Panc1 (cell line): ENCODE results near the gene INTS1. TPM values are rescaled to one million over a fixed set of nuclear protein-coding genes. Genes with fewer than 3 reads are reported as not detected.
A peak's percentile ranks its signal among the peaks of the same experiment; 100 is the strongest.

Source experiments
- ATAC-seq: fragments of 200-7000 bp; cut with Tn5 transposase; 2 replicates; pipeline ENCODE4 v1.9.1; 2020; ENCODE audit warnings: mild to moderate bottlenecking, moderate library complexity
- BruUV-seq: library from RNA; stranded (reverse); fragments of 400-500 nt; replicated peaks from 2 replicates; lab custom pipeline; 2021; lab: Mats Ljungman, UMichigan
- CTCF ChIA-PET: fragments of 300-600 bp; sonication (Branson Sonifier 250); formaldehyde crosslinking; loops from one replicate; lab custom pipeline; 2022; ENCODE audit warnings: antibody characterized with exemption; lab: Charles Lee
- POLR2A ChIA-PET: fragments of 300-600 bp; sonication (Branson Sonifier 250); formaldehyde crosslinking; loops from one replicate; lab custom pipeline; 2022; ENCODE audit warnings: antibody characterized with exemption; lab: Charles Lee
- DNase-seq: peaks from one replicate; pipeline ENCODE4 v3.0.0-alpha.2; 2010; ENCODE audit warnings: low read depth, low spot score
- H3K27ac ChIP-seq: 2 replicates; pipeline ENCODE4 v1.5.1; 2011; ENCODE audit warnings: mild to moderate bottlenecking, low read length, inconsistent platforms
- H3K27me3 ChIP-seq: fragments of 200-500 bp; sonication (Bioruptor generic); 2 replicates; pipeline ENCODE4 v1.6.0; 2014; ENCODE audit warnings: low read length, inconsistent platforms; ENCODE audit not compliant: control insufficient read depth, insufficient read depth
- H3K36me3 ChIP-seq: fragments of 200-500 bp; sonication (Bioruptor generic); 2 replicates; pipeline ENCODE4 v1.5.1; 2014; ENCODE audit warnings: inconsistent platforms, mild to moderate bottlenecking, low read length, moderate library complexity; ENCODE audit not compliant: control insufficient read depth, insufficient read depth
- H3K4me1 ChIP-seq: 2 replicates; pipeline ENCODE4 v1.5.1; 2011; ENCODE audit warnings: inconsistent platforms, mild to moderate bottlenecking, low read length, moderate library complexity; ENCODE audit not compliant: control insufficient read depth, insufficient read depth
- H3K4me3 ChIP-seq, 2 experiments: 2 replicates each; pipeline ENCODE4 v1.5.1; 2011 to 2012; ENCODE audit warnings: low read depth in 2 of 2, low read length in 2 of 2, mild to moderate bottlenecking in 2 of 2, inconsistent platforms in 1 of 2, moderate library complexity in 1 of 2
- H3K9me3 ChIP-seq: fragments of 200-500 bp; sonication (Bioruptor generic); 2 replicates; pipeline ENCODE4 v1.5.1; 2014; ENCODE audit warnings: low read depth, mild to moderate bottlenecking, inconsistent platforms, low read length, moderate library complexity; ENCODE audit not compliant: control insufficient read depth, insufficient read depth
- CTCF ChIP-seq: fragments of 450-650 bp; IDR thresholded peaks from 2 replicates; pipeline ENCODE4 v1.5.1; 2017; ENCODE audit warnings: mild to moderate bottlenecking
- POLR2AphosphoS5 ChIP-seq: IDR thresholded peaks from 2 replicates; pipeline ENCODE4 v1.6.1; 2012; ENCODE audit warnings: mild to moderate bottlenecking, low read depth, low read length, moderate library complexity
- SIN3A ChIP-seq: IDR thresholded peaks from 2 replicates; pipeline ENCODE4 v1.6.1; 2012; ENCODE audit warnings: low read depth, mild to moderate bottlenecking, low read length, moderate library complexity, borderline replicate concordance; ENCODE audit not compliant: insufficient read depth
- TCF7L2 ChIP-seq: IDR thresholded peaks from 2 replicates; pipeline ENCODE4 v1.6.1; 2011; ENCODE audit warnings: mild to moderate bottlenecking, low read depth, low read length, inconsistent platforms
- in situ Hi-C: cut with HindIII; loops from 2 replicates; pipeline ENCODE4 v1.10.0; 2016; ENCODE audit warnings: low sequenced_read_pairs, low pct_unique_long_range_greater_than_20kb
- intact Hi-C: fragments of 100-400 bp; cut with micrococcal nuclease; formaldehyde crosslinking; loops from one replicate; pipeline ENCODE4 v1.10.0; 2022; ENCODE audit not compliant: unreplicated experiment
- total RNA-seq: library from RNA; stranded (reverse); gene quantifications from one replicate; pipeline ENCODE4 v1.2.1, GENCODE V29; 2021; ENCODE audit not compliant: unreplicated experiment
- TF ChIP-seq, protein P1 (sequence below), 2 experiments: IDR thresholded peaks; 2 replicates each; pipeline ENCODE4 v1.6.1; 2011 to 2012; ENCODE audit warnings: low read depth in 2 of 2, control low read depth in 1 of 2, low read length in 1 of 2, mild to moderate bottlenecking in 1 of 2, moderate library complexity in 1 of 2; ENCODE audit not compliant: insufficient read depth in 1 of 2

The INTS1 gene
- total RNA-seq, 1 experiment from 2014 or later: 173 TPM

- Histone ChIP-seq H3K27me3 (no peaks in the 10 kb centered on the region), H3K4me3 (no peak overlapping the region), H3K36me3 (no peaks in the 10 kb centered on the region), H3K9me3 (no peaks in the 10 kb centered on the region), H3K4me1 (peaks cover 12% of the 10 kb centered on the region), H3K27ac (no peak overlapping the region)
- BruUV-seq: no TSS peak
- CTCF ChIA-PET: no interaction called here
- TF ChIP-seq, protein P1, sequence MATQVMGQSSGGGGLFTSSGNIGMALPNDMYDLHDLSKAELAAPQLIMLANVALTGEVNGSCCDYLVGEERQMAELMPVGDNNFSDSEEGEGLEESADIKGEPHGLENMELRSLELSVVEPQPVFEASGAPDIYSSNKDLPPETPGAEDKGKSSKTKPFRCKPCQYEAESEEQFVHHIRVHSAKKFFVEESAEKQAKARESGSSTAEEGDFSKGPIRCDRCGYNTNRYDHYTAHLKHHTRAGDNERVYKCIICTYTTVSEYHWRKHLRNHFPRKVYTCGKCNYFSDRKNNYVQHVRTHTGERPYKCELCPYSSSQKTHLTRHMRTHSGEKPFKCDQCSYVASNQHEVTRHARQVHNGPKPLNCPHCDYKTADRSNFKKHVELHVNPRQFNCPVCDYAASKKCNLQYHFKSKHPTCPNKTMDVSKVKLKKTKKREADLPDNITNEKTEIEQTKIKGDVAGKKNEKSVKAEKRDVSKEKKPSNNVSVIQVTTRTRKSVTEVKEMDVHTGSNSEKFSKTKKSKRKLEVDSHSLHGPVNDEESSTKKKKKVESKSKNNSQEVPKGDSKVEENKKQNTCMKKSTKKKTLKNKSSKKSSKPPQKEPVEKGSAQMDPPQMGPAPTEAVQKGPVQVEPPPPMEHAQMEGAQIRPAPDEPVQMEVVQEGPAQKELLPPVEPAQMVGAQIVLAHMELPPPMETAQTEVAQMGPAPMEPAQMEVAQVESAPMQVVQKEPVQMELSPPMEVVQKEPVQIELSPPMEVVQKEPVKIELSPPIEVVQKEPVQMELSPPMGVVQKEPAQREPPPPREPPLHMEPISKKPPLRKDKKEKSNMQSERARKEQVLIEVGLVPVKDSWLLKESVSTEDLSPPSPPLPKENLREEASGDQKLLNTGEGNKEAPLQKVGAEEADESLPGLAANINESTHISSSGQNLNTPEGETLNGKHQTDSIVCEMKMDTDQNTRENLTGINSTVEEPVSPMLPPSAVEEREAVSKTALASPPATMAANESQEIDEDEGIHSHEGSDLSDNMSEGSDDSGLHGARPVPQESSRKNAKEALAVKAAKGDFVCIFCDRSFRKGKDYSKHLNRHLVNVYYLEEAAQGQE (IDR thresholded peaks at IDR 0.05; ENCODE audit: insufficient read depth in 1 of 2, low read depth in 2 of 2, low read length in 1 of 2): no peak
- peak; percentile 35; the same call in 1 of the 2 replicates for TF ChIP-seq POLR2AphosphoS5
- intact Hi-C loops: no loop called here
- ATAC-seq (no peak), DNase-seq (no peak)
- POLR2A ChIA-PET: no interaction called here
- in situ Hi-C loops: no loop called here
Observed at GRCh38 chr7:1427064-1427657, 77.0 kb downstream of the INTS1 start.

DNA sequence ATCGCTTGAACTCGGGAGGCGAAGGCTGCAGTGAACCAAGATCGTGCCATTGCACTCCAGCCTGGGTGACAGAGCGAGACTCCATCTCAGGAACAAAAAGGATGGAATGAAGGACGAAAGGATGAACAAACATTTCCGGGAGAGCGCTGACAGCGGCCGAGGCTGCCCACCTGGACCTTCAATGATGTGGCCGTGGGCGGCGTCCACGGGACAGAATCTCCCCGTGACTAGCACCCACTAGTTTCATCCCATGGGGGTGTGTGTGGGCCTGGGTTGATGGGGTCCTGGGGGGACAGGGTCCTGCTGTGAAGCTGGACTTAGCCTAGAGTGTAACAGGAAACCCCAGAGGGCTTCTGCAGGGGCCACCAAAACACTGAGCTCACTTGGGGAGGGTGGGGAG is 77.7 kb downstream of the INTS1 start:
- in situ Hi-C loops: no loop called here
- intact Hi-C loops: no loop called here
- ATAC-seq (no peak), DNase-seq (no peak)
- no TSS peak for BruUV-seq
- H3K27ac ChIP-seq: no peak overlapping the region
- CTCF ChIA-PET: interaction anchor here (0.7 kb wide), 1 partner anchor 137 kb away, joined by 4 read pairs; no protein-coding TSS in a partner anchor
- no peaks in the 10 kb centered on the region for H3K9me3 ChIP-seq
- no peak overlapping the region for H3K4me3 ChIP-seq
- TF ChIP-seq TCF7L2 (no peak), CTCF (no peak), POLR2AphosphoS5 (no peak), SIN3A (no peak)
- TF ChIP-seq, protein P1 (IDR thresholded peaks at IDR 0.05; ENCODE audit: insufficient read depth in 1 of 2, low read depth in 2 of 2, low read length in 1 of 2): no peak
- H3K36me3 ChIP-seq: no peaks in the 10 kb centered on the region
- no peaks in the 10 kb centered on the region for H3K27me3 ChIP-seq
- H3K4me1 ChIP-seq: peaks cover 11% of the 10 kb centered on the region
- POLR2A ChIA-PET: no interaction called here
